Chondrocyte (in vitro differentiated cells): ENCODE data around the gene SSR1. TPM values are rescaled to one million over a fixed set of nuclear protein-coding genes. Genes with fewer than 3 reads are reported as not detected.

Experiments
- DNase-seq: peaks from one replicate; pipeline ENCODE4 v3.0.0; 2021; ENCODE audit warnings: mixed read lengths, low spot score
- H3K27ac Mint-ChIP-seq: one replicate; pipeline ENCODE4 v1.8.0; 2021; ENCODE audit warnings: mild to moderate bottlenecking, moderate library complexity, mixed read lengths; ENCODE audit not compliant: unreplicated experiment
- H3K27me3 Mint-ChIP-seq: 2 replicates; pipeline ENCODE4 v1.8.0; 2021; ENCODE audit warnings: low read depth, mixed read lengths
- H3K36me3 Mint-ChIP-seq: 2 replicates; pipeline ENCODE4 v1.8.0; 2021; ENCODE audit warnings: low read depth, mixed read lengths
- H3K4me1 Mint-ChIP-seq: 2 replicates; pipeline ENCODE4 v1.8.0; 2021; ENCODE audit warnings: low read depth, mild to moderate bottlenecking, mixed read lengths
- H3K4me3 Mint-ChIP-seq: one replicate; pipeline ENCODE4 v1.8.0; 2021; ENCODE audit warnings: mild to moderate bottlenecking, moderate library complexity, mixed read lengths; ENCODE audit not compliant: unreplicated experiment
- H3K9me3 Mint-ChIP-seq: 2 replicates; pipeline ENCODE4 v1.8.0; 2021; ENCODE audit warnings: low read depth, mixed read lengths
- total RNA-seq: library from RNA; stranded (reverse); gene quantifications from 3 replicates; pipeline ENCODE4 v1.2.1, GENCODE V29; 2021
- TF ChIP-seq, protein P1 (sequence below): fragments of 200-600 bp; sonication (generic); IDR thresholded peaks from 2 replicates; pipeline ENCODE4 v1.5.0; 2021; ENCODE audit warnings: antibody characterized with exemption, mild to moderate bottlenecking, moderate library complexity

The SSR1 gene
- total RNA-seq, 1 donor from 2014 or later = 236 TPM

DNA sequence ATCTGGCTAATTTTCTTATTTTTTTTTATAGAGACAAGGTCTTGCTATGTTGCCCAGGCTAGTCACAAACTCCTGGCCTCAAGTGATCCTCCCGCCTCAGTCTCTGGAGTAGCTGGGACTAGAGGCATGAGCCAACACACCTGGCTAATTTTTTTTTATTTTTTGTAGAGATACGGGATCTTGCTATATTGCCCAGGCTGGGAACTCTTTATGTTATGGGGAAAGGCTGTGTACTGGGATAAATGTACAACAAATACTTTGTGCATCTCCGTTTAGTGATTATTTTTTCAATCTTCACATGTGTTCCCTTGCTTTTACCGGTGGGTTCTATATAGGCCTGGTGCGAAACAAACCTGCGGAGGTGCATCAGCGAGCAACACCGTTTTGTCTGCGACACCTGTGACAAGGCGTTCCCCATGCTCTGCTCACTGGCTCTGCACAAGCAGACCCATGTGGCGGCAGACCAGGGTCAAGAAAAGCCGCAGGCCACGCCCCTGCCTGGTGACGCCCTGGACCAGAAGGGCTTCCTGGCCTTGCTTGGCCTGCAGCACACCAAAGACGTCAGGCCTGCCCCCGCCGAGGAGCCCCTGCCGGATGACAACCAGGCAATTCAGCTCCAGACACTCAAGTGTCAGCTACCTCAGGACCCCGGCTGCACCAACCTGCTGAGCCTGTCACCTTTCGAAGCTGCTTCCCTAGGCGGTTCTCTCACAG is 84.2 kb downstream of the SSR1 start:
- no peaks in the 10 kb centered on the region for H3K9me3 Mint-ChIP-seq
- TF ChIP-seq, protein P1, sequence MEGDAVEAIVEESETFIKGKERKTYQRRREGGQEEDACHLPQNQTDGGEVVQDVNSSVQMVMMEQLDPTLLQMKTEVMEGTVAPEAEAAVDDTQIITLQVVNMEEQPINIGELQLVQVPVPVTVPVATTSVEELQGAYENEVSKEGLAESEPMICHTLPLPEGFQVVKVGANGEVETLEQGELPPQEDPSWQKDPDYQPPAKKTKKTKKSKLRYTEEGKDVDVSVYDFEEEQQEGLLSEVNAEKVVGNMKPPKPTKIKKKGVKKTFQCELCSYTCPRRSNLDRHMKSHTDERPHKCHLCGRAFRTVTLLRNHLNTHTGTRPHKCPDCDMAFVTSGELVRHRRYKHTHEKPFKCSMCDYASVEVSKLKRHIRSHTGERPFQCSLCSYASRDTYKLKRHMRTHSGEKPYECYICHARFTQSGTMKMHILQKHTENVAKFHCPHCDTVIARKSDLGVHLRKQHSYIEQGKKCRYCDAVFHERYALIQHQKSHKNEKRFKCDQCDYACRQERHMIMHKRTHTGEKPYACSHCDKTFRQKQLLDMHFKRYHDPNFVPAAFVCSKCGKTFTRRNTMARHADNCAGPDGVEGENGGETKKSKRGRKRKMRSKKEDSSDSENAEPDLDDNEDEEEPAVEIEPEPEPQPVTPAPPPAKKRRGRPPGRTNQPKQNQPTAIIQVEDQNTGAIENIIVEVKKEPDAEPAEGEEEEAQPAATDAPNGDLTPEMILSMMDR = no peak
- no peaks in the 10 kb centered on the region for H3K27me3 Mint-ChIP-seq
- no peak overlapping the region for H3K27ac Mint-ChIP-seq
- peaks cover 33% of the 10 kb centered on the region for H3K36me3 Mint-ChIP-seq
- peaks cover 3% of the 10 kb centered on the region for H3K4me1 Mint-ChIP-seq
- DNase-seq = no peak
- no peak overlapping the region for H3K4me3 Mint-ChIP-seq

- H3K9me3 Mint-ChIP-seq = no peaks in the 10 kb centered on the region
- TF ChIP-seq, protein P1 = no peak
- no peak overlapping the region for H3K27ac Mint-ChIP-seq
- H3K4me3 Mint-ChIP-seq = no peak overlapping the region
- peaks cover under 1% of the 10 kb centered on the region for H3K4me1 Mint-ChIP-seq
- H3K27me3 Mint-ChIP-seq = no peaks in the 10 kb centered on the region
- H3K36me3 Mint-ChIP-seq = peaks cover 24% of the 10 kb centered on the region
- DNase-seq = no peak
Measured at GRCh38 chr6:7224731-7225130, 88.3 kb downstream of the SSR1 start.

GRCh38 chr6:7222197-7222596 is 90.8 kb downstream of the SSR1 start:
- TF ChIP-seq, protein P1 = no peak
- Mint-ChIP-seq H3K4me1 (peaks cover 11% of the 10 kb centered on the region), H3K27ac (no peak overlapping the region), H3K9me3 (no peaks in the 10 kb centered on the region), H3K27me3 (no peaks in the 10 kb centered on the region), H3K4me3 (no peak overlapping the region), H3K36me3 (peaks cover 16% of the 10 kb centered on the region)
- DNase-seq = no peak

GRCh38 chr6:7219310-7219709 is 93.7 kb downstream of the SSR1 start:
- no peaks in the 10 kb centered on the region for H3K27me3 Mint-ChIP-seq
- TF ChIP-seq, protein P1 = no peak
- H3K27ac Mint-ChIP-seq = peak overlapping the region; percentile 22
- H3K4me3 Mint-ChIP-seq = no peak overlapping the region
- no peak for DNase-seq
- H3K4me1 Mint-ChIP-seq = peaks cover 23% of the 10 kb centered on the region
- H3K9me3 Mint-ChIP-seq = no peaks in the 10 kb centered on the region
- H3K36me3 Mint-ChIP-seq = peaks cover 18% of the 10 kb centered on the region

DNA sequence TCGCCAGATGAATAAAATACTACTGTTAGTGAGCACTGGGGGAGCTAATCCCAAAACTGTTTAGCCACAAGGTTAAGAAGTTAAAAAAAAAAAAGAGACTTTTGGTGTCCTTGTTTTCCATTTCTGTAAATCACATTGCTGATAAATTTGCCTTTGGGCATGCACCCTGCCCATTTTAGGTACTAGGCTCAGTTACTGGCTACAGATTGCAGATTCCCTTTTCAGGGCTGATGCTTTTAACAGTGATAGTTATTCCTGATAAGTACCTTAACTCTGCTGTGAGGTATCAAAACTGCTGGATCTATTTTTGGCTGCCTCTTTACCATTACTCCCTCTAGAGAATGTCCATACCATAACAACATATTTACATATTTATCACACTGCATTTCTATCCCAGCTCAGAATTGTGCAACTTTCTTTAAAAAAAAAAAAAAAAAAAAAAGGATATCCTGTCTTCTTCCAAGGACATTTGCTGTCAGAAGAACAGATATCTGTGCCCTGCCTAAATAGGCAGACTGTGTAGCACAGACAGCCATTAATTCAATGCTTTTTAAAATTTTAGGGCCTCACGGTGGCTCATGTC is 94.5 kb downstream of the SSR1 start:
- H3K27me3 Mint-ChIP-seq = no peaks in the 10 kb centered on the region
- no peaks in the 10 kb centered on the region for H3K9me3 Mint-ChIP-seq
- no peak overlapping the region for H3K4me3 Mint-ChIP-seq
- H3K36me3 Mint-ChIP-seq = peaks cover 21% of the 10 kb centered on the region
- H3K4me1 Mint-ChIP-seq = peaks cover 23% of the 10 kb centered on the region
- TF ChIP-seq, protein P1 = peak; percentile 37
- H3K27ac Mint-ChIP-seq = no peak overlapping the region
- DNase-seq = no peak

Other genes starting within 250 kb of the SSR1 start
- 25.7 to 29.5 TPM (median 28.4 TPM) in 3 replicates for gene RREB1, start 205.2 kb downstream of the SSR1 start, total RNA-seq
- not detected in 3 replicates for gene CAGE1, start 76.5 kb upstream of the SSR1 start, total RNA-seq
- gene RIOK1, start 76.6 kb upstream of the SSR1 start, total RNA-seq = 13.7 to 24.5 TPM (median 14.4 TPM) in 3 replicates
- gene DSP, start 228.5 kb upstream of the SSR1 start, total RNA-seq = 464 to 589 TPM (median 471 TPM) in 3 replicates